Endothelial cell of umbilical vein (primary cell): Measurements from ENCODE around the gene SELENBP1.

Experiments used
- EZH2 ChIP-seq: IDR thresholded peaks from 2 replicates; pipeline ENCODE4 v1.6.1; 2012; ENCODE audit warnings: borderline replicate concordance, low read depth, mild to moderate bottlenecking, moderate library complexity, low read length, inconsistent platforms; ENCODE audit not compliant: severe bottlenecking
- FOS ChIP-seq: IDR thresholded peaks from 2 replicates; pipeline ENCODE4 v1.6.1; 2011; ENCODE audit warnings: mild to moderate bottlenecking, low read length, moderate library complexity, borderline replicate concordance; ENCODE audit not compliant: insufficient read depth
- GATA2 ChIP-seq: IDR thresholded peaks from 2 replicates; pipeline ENCODE4 v1.7.0; 2011; ENCODE audit warnings: low read depth, mild to moderate bottlenecking, moderate library complexity, mixed read lengths, low read length; ENCODE audit not compliant: insufficient read length, insufficient read depth
- JUN ChIP-seq: IDR thresholded peaks from 2 replicates; pipeline ENCODE4 v1.6.1; 2011; ENCODE audit warnings: borderline replicate concordance, low read depth; ENCODE audit not compliant: insufficient read length, insufficient read depth
- MYC ChIP-seq: IDR thresholded peaks from one replicate; pipeline ENCODE4 v1.6.1; 2011; ENCODE audit warnings: mild to moderate bottlenecking, low read depth, low read length
- POLR2A ChIP-seq: IDR thresholded peaks from 2 replicates; pipeline ENCODE4 v1.6.1; 2012; ENCODE audit warnings: low read depth, mild to moderate bottlenecking, control low read depth, low read length
- POLR2AphosphoS5 ChIP-seq: IDR thresholded peaks from 2 replicates; pipeline ENCODE4 v1.6.1; 2012; ENCODE audit warnings: low read depth, mild to moderate bottlenecking, control low read depth, low read length, moderate library complexity; ENCODE audit not compliant: insufficient read depth
- TF ChIP-seq, protein P1 (sequence below), 2 donors: IDR thresholded peaks; 1 replicate in 1 of 2; 2 replicates in 1 of 2; pipeline ENCODE4 v1.5.1; 2011; ENCODE audit warnings: low read length in 2 of 2, mild to moderate bottlenecking in 2 of 2, moderate library complexity in 2 of 2, control low read depth in 1 of 2, inconsistent platforms in 1 of 2, low read depth in 1 of 2; ENCODE audit not compliant: insufficient read depth in 1 of 2; ENCODE audit errors: extremely low read depth in 1 of 2
- TF ChIP-seq, protein P2 (sequence below): IDR thresholded peaks from 2 replicates; pipeline ENCODE4 v1.6.1; 2011; ENCODE audit not compliant: insufficient read depth, insufficient read length

DNA sequence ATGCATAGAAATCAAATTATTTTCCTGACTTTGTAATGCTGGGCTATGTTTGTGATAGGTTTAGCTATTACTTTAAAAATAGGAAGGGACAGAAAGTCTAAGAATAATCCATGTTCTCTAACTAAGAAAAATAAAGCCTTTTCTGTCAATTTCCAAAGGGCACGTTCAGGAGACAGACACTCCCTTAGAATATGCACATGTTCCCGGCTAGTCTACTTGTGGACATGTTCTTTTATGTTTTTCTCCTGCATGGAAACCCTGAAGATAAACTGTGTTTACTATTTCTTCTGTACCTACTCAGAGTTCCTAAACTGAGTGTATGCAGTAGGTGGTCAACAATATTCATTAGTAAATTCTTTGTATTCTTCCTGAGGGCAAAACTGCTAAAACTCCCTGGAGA is 39.4 kb upstream of the SELENBP1 start:
- TF ChIP-seq, protein P1, sequence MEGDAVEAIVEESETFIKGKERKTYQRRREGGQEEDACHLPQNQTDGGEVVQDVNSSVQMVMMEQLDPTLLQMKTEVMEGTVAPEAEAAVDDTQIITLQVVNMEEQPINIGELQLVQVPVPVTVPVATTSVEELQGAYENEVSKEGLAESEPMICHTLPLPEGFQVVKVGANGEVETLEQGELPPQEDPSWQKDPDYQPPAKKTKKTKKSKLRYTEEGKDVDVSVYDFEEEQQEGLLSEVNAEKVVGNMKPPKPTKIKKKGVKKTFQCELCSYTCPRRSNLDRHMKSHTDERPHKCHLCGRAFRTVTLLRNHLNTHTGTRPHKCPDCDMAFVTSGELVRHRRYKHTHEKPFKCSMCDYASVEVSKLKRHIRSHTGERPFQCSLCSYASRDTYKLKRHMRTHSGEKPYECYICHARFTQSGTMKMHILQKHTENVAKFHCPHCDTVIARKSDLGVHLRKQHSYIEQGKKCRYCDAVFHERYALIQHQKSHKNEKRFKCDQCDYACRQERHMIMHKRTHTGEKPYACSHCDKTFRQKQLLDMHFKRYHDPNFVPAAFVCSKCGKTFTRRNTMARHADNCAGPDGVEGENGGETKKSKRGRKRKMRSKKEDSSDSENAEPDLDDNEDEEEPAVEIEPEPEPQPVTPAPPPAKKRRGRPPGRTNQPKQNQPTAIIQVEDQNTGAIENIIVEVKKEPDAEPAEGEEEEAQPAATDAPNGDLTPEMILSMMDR (IDR thresholded peaks at IDR 0.05; ENCODE audit: extremely low read depth in 1 of 2, insufficient read depth in 1 of 2, low read depth in 1 of 2, low read length in 2 of 2) = no peak
- TF ChIP-seq MYC (no peak), POLR2A (no peak), FOS (no peak), EZH2 (no peak), JUN (no peak), POLR2AphosphoS5 (no peak), GATA2 (no peak)
- TF ChIP-seq, protein P2, sequence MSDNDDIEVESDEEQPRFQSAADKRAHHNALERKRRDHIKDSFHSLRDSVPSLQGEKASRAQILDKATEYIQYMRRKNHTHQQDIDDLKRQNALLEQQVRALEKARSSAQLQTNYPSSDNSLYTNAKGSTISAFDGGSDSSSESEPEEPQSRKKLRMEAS = no peak
